ENCODE data around the gene SH2D3A. TPM values are rescaled to one million over a fixed set of nuclear protein-coding genes. Genes with fewer than 3 reads are reported as not detected.

Gene SH2D3A
- total and polyA plus RNA-seq, 2 of the 8 experiments (the other 6 are each of a cell fraction or from before 2014, with no cell fraction given) = 14.5 to 22.1 TPM

- no peak overlapping the region for H3K27ac ChIP-seq (ENCODE audit: low read depth, low read length)
- FAIRE-seq = no peak
Observed at GRCh38 chr19:6790194-6791128, 23.2 kb upstream of the SH2D3A start.

More at GRCh38 chr19:6790194-6791128, 23.2 kb upstream of the SH2D3A start:
- no peaks in the 10 kb centered on the region for H3K36me3 ChIP-seq (ENCODE audit: control insufficient read depth in 2 of 4, insufficient read depth in 4 of 4, low read length in 3 of 4)
- H3K4me2 ChIP-seq (ENCODE audit: insufficient read depth in 1 of 2, low read depth in 2 of 2, low read length in 2 of 2) = no peak overlapping the region
- no peak for DNase-seq (ENCODE audit: low read depth in 1 of 2, low spot score in 2 of 2)
- H3K4me1 ChIP-seq (replicated peaks in 1 of 4; ENCODE audit: control insufficient read depth in 3 of 4, insufficient read depth in 4 of 4, low read length in 3 of 4) = no peaks in the 10 kb centered on the region
- no peak overlapping the region for H3K9ac ChIP-seq (replicated peaks in 1 of 4; ENCODE audit: extremely low read depth in 1 of 4, low read depth in 3 of 4, low read length in 3 of 4)
- ChIA-PET CTCF (ENCODE audit: partially characterized antibody) (no interaction called here), POLR2A (ENCODE audit: partially characterized antibody) (interaction anchor here (1.1 kb wide), 1 partner anchor 11 kb away, joined by 3 read pairs; no protein-coding TSS in a partner anchor)
- no peak overlapping the region for H4K8ac ChIP-seq (ENCODE audit: extremely low read depth, insufficient read depth, low read length)
- no peak overlapping the region for H3K14ac ChIP-seq (ENCODE audit: insufficient read length)
- no peak overlapping the region for H3K56ac ChIP-seq (replicated peaks; ENCODE audit: insufficient read length, low read depth, low read length)
- no peak overlapping the region for H2BK12ac ChIP-seq (ENCODE audit: low read depth, low read length)
- no peaks in the 10 kb centered on the region for H3K79me2 ChIP-seq (ENCODE audit: control insufficient read depth in 1 of 2, insufficient read depth in 2 of 2, low read length in 2 of 2)
- H3K27me3 ChIP-seq (replicated peaks in 1 of 4; ENCODE audit: control insufficient read depth in 3 of 4, extremely low read depth in 1 of 4, insufficient read depth in 3 of 4, low read length in 3 of 4) = no peaks in the 10 kb centered on the region
- H3K4me3 ChIP-seq (ENCODE audit: extremely low read depth in 1 of 4, insufficient read depth in 2 of 4, low read depth in 3 of 4, low read length in 4 of 4) = no peak overlapping the region
- no peak overlapping the region for H3K18ac ChIP-seq (ENCODE audit: extremely low read depth, low read length)
- no peak overlapping the region for H4K91ac ChIP-seq (replicated peaks; ENCODE audit: insufficient read length, low read length)
- H4K5ac ChIP-seq (ENCODE audit: insufficient read length, low read depth, low read length) = no peak overlapping the region
- no peak overlapping the region for H2BK120ac ChIP-seq (replicated peaks; ENCODE audit: low read depth, low read length)
- H3K23ac ChIP-seq (ENCODE audit: insufficient read length) = no peak overlapping the region
- peaks cover 39 to 48% of the 10 kb centered on the region in 2 experiments for H3K9me3 ChIP-seq (ENCODE audit: insufficient read depth in 2 of 2, low read depth in 1 of 2, low read length in 1 of 2)
- H2BK20ac ChIP-seq (ENCODE audit: low read length) = no peak overlapping the region
- H2AFZ ChIP-seq (ENCODE audit: low read length) = no peak overlapping the region
- H2BK5ac ChIP-seq (ENCODE audit: low read depth, low read length) = no peak overlapping the region
- no peak overlapping the region for H2BK15ac ChIP-seq (ENCODE audit: low read length)
- WGBS, 2 experiments (ENCODE audit: extremely low coverage in 1 of 2, insufficient coverage in 1 of 2, insufficient read length in 1 of 2, insufficient replicate concordance in 2 of 2, low coverage in 1 of 2, low lambda C conversion rate in 2 of 2, missing lambda C conversion rate in 1 of 2) = 70% methylated on average over 5 of the region's 5 CpGs; no CpG with 5 or more reads in 1 of the 2 experiments
- H3K23me2 ChIP-seq (ENCODE audit: low read depth, low read length) = no peaks in the 10 kb centered on the region
- no peak overlapping the region for H3K4ac ChIP-seq (replicated peaks; ENCODE audit: insufficient read length, low read depth, low read length)
- no peaks in the 10 kb centered on the region for H3K79me1 ChIP-seq (ENCODE audit: low read depth, low read length)
- no peak overlapping the region for H2AK5ac ChIP-seq (ENCODE audit: low read depth, low read length)
- TF ChIP-seq POU5F1 (IDR thresholded peaks at IDR 0.05; ENCODE audit: low read depth, low read length) (no peak), GTF2F1 (IDR thresholded peaks at IDR 0.05; ENCODE audit: borderline replicate concordance, low read depth, low read length) (no peak), NANOG (IDR thresholded peaks at IDR 0.05; ENCODE audit: insufficient read depth, low read depth, low read length, poor library complexity, severe bottlenecking) (no peak), EZH2 (IDR thresholded peaks at IDR 0.05; ENCODE audit: low read depth, low read length, severe bottlenecking) (no peak), KDM5A (IDR thresholded peaks at IDR 0.05; ENCODE audit: low read length) (no peak)
- no peaks in the 10 kb centered on the region for H4K20me1 ChIP-seq (replicated peaks in 1 of 2; ENCODE audit: control insufficient read depth in 1 of 2, insufficient read depth in 2 of 2, low read length in 2 of 2)

Measured in H1 (cell line).